Activated T-cell treated with anti-CD3 and anti-CD28 coated beads for 4 hours (primary cell): ENCODE data around the gene SMKR1.
"Not testable (repeated sequence)": the region's sequence is repeated elsewhere in the genome, so short reads cannot be mapped to it uniquely, and the experiment has no call there.

ENCODE experiments used
- DNase-seq: peaks from one replicate; pipeline ENCODE4 v3.0.0-alpha.2; 2020

SMKR1 gene

DNA sequence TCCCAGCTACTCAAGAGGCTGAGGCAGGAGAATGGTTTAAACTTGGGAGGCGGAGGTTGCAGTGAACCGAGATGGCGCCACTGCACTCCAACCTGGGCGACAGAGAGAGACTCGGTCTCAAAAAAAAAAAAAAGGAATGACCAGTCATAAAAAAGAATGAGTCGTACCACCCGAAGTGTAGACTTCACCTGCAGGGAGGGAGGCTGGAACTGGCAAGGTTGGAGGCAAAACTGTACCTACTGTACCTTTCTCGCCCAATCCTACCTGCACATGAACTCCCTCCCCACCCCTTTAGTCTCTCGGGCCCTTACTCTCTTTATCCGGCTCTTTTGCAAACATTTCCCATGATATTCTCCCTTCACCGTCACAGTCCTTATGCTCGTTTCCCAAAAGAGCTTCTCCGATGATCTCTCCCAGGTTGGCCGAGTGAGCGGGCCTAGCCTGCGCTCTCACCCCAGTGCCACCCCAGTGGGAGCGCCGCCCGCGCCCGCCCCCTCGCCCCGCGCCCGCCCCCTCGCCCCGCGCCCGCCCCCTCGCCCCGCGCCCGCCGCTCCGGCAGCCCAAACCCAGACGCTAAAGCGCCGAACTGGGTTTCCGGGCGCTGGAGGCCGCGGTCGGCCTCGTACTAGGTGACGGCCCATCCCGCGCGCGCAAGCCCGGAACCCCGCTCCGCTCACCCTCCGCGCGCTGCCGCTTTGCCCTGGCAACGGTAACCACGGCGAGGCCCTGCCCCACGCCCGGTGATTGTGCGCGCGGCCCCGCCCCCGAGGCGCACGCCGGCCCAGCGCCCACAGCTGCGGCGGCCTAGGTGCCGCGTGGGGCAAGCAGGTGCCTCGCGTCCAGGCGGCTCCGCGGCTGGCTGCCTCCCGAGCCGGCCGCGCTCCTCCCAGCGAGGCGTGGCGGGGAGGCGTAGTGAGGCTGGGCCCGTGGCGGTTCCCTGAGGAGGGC, at the start of gene SMKR1:
TSS of gene SMKR1 (plus strand) at position 772 of the 948 bp plus-strand sequence. CDS start 294 bp downstream, outside the sequence.
- DNase-seq, result peak; percentile 88

DNA sequence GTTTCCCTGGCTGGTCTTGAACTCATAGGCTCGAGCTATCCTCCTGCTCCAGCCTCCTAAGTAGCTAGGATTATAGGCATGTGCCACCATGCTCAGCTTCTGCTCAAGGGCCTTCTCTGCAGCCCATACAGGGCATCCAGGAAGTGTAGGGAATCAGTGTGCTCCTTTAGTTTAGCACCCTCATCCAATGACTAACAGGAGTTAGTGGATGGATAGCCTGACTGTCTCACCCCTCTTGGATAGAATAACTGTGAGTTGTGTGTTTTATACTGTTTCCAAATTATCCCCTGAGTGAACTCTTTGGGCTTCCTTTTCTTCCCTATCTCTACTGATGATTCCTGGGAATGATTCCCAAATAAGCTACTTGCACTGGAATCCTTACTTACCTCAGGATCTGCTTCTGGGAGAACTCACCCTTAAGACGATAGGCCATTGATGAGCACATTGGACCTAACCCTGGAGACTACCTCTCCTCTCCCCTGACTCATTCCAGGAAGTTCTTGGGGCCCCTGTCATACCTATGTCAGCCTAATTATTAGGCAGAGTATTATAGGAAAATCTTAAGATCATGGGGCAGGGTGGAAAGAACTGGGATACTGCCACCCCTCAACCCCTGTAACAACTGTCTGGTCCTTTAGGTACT, 49.6 kb upstream of the SMKR1 start:
- no peak for DNase-seq

DNA sequence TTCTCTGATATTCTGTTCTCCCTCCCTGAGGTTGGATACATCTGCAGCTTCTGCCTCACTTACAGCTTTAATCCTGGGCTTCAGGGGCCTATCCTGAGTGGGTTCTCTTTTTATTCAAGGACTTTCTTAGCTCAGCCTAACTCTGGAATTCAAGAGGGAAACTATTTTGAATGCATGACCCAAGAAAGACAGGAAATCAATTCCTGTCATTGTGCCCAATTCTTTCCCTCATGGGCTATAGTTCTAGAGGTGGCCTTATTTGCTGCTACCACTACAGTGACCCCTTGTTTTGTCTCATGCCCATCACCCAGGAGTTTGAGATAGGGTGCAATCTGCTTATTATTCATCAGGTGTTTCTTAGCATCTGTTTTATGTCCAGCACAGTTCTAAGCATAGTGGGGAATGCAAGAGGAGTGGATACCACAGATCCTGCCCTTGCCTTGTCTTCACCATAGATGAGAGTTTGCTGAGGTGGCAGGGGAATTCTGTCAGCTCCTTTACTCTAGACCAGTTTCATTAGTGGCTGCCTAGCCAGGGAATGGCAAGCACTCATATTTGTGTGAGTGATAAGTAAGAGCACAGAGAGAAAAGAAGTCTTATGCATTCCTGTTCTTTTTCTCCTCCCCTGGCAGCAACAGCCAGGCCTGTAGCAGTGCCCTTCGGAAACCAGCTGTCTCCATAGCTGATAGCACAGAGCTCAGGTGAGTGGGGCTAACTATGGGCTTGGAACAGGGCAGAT, 48.7 kb upstream of the SMKR1 start:
- no peak for DNase-seq

DNA sequence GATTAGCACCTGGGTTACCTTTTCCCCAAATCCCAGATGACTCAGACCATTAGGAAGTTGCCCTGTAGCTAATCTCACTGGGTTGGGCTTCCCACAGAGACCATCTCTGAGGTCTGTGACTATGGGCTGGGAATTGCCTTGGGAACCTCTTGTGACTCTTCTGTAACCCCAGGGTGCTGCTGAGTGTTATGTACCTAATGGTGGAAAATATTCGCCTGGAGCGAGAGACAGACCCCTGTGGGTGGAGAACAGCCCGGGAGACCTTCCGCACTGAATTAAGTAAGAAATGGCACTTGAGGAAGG, 48.1 kb upstream of the SMKR1 start:
- no peak for DNase-seq

DNA sequence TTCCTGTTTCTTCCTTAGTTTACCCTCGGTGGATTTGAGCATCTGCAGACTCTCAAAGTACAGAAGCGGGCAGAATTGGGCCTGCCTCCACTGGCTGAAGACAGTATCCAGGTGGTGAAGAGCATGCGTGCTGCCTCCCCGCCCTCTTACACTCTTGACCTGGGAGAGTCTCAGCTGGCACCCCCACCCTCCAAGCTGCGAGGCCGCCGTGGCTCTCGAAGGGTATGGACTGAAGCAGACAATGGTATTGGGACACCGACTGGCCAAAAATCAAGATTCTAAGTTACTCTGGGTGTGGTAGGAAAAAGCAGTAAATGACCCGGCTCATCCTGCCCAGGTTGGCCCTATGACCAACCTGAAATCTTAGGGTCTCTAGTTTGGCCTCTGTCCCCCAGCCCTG, 45.9 kb upstream of the SMKR1 start:
- no peak for DNase-seq

DNA sequence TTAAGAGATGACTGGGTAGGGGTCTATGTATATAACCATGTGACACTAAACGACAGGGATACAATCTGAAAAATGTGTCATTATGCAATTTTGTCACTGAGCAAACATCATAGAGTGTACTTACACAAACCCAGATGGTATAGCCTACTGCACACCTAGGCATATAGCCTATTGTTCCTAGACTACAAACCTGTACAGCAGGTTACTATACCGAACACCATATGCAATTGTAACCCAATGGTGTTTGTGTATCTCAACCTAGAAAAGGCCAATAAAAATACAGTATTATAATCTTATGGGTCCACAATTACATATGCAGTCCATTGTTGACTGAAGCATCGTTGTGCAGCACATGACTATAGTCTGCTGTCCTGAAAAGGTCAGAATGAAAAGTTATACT, 45.2 kb upstream of the SMKR1 start:
- no peak for DNase-seq

DNA sequence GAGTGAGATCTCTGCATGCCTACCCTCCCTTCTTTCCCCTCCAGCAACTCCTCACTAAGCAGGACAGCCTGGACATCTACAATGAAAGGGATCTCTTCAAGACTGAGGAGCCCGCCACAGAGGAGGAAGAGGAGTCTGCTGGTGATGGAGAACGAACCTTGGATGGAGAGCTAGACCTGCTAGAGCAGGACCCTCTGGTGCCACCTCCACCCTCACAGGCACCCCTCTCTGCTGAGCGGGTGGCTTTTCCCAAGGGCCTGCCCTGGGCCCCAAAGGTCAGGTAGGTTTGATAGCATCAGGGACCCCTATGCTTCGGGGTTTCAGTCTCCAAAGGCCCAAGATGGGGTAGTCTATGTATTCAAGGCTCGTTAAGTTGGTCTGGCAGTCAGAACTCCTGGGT, 44.2 kb upstream of the SMKR1 start:
- no peak for DNase-seq

DNA sequence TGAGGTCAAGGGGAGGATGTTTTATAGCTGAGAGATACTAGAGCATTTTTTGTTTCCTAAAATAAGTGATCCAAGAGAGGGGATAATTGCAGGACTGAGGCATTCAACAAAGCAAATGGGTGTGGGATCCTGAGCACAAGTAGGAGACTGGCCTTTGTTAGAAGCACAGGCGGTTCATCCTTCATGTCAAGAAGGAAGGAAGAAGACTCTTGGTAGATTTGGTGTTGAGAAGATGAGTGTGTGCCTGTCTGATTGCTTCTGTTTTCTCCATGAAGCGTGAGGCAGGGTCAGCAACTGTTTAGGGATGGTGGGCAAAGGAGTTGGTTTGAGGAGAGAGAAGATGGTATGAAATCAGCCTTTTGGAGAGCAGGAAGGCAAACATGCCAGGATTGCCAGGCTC, 40.5 kb upstream of the SMKR1 start:
- no peak for DNase-seq

DNA sequence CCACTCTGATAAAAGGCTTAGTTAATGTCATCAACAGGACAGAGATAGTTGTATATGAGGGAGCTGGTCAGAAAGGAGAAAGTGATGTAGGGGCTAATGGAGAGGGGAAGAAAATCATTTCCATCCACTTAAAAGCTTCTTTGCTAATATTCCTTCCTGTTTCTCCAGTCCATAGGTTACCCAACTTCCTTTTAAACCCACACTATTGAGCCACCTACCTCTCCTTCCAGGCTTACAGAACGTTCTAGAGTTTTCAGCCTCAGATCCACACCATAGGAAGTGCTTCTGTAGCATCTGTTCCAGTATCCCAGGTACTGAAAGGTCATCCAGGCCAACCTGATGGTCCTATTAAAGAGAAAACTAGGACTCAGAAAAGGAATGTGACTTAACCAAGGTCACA, 39.9 kb upstream of the SMKR1 start:
- DNase-seq, result no peak

DNA sequence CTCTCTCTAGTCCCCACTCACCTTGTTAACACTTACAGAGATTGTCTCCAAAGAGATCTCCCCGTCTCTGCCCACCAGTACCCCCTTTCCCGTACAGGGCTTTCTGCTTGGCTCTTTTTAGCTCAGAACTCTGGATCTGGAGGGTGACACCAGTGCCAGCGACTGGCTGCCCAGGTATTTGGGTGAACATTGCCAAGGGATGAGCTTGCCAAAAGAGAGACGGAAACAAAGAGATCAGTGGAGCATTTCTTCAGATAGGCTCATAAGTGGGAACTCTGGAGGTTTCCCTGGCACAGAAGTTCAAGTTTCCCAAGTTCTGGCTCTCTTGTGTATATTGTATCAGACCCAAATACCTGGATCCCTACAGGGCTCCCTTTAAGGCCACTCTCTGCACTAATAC, 38.1 kb upstream of the SMKR1 start:
- no peak for DNase-seq

DNA sequence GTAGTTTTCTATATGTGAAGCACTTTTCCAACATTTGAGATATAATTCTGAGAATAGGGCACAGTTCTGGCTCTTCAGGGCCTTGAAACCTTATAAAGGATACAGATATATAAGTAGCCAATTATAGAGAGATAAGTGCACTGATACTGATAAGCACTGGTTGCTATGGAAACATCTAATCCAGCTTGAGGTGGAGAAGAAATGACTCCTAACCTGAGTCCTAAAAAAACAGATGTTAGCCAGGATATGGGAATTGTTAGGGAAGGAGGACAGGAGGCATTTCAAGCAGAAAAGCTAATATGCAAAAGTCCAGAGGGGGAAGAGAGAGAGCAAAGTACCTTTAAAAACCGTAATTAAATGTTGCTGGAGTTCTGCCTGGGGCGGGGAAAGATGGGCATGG, 37.3 kb upstream of the SMKR1 start:
- no peak for DNase-seq

DNA sequence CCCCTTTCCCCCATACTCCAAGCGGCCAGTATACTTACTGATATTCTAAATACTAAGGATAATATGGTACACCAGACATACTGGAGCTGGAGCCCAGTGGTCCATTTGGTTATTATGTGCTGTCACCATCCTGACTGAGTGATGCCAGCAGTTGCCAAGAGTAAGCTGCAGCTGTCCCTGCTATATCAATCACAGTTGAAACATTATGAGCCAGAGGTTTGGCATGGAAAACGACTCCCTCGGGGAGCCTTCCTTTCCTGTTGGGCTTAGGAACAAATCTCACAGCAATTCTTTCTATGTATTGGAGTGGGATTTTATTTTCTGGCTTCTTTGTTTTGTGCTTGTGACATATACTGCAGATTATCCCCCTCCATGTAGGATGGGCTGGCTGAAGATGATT, 35.5 kb upstream of the SMKR1 start:
- DNase-seq, result no peak

DNA sequence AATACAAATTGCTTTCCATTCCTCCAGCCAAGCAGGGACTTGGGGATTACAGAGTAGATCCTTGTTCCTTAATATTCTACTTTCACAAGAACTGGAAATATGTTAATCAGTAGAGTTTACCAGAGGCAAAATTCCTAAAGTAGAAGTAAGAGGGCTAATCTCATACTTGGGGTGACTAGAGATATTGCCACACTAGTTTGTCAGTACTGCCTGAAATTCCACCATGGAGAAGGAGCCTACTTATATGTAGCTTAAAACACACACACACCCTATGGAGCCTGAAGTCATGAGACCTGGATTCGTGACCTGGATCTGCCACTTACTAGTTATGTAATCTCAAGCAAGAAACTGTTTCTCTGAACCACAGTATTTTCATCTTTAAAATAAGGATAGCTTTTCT, 34.2 kb upstream of the SMKR1 start:
- DNase-seq, result no peak

DNA sequence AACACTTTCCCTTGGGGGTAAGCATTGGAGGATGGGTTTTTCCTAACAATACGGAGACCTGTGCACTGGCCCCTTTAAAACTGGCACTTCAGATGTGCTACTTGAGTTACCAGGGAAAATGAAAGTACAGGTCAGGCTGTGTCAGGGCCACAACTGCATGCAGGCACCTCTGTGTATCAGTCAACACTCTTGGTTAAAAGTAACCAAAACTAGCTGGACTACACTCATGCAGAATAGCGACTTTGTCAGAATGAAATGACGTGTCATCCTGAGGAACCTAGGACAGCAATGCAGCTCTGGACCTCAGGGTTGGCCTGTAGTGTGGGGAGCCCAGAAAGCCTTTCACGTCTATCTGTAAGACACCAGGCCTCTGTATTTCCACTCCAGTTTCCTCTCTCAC, 33.8 kb upstream of the SMKR1 start:
- no peak for DNase-seq

DNA sequence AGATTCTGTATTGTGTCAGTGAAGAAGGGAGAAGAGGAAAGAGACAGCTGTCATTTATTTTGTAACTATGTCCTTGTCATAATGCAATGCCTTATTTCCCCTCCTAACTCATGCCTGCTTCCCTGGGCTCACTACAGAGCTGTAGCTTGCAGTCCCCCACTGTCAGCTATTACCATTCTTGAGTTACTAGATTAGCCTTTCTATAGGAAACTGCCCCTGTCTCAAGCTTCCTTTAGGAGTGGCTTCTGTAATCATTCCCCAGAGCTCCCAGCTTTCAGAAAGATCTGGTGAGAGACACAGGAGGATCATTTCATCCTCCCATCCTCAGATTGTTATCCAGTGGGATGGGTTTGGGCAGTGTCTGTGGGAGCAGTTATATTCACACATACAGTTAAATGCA, 32.4 kb upstream of the SMKR1 start:
- no peak for DNase-seq

DNA sequence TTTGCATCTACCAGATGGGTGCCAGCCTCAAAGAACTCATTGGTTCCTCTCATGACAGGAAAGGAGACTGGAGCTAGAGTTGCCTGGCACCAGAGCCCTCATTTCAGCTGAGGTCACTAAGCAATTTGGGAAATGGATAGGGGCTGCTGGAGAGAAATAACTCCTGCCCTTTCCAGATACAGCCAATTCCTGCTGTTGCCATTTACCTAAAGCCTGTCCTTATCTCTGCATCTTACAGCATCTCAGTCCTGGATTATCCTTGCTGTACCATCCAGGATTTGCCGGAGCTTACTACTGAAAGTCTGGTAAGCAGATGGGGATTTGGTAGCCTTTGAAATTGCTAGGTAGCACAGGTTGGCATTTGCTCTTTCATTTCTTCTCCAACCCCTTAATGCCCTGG, 31.9 kb upstream of the SMKR1 start:
- no peak for DNase-seq

DNA sequence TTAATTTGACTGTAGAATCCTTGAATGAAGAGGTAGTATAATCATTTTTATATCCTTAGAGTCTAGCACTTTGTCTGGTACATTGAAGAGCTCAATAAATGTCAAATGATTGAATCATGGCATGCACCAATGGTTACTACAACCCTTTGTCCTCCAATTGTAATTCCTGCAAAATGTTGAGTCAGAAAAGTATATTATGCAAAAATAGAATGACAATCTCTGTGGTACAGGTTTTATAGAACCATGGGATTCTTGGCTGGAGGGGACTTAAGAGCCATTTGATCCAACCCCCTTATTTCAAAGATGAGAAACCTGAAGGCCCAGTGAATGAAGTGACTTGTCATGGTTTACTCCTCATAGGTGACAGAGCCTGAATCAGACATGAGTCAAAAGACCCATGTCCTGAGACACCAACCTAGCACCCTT, 30.9 kb upstream of the SMKR1 start:
- no peak for DNase-seq

DNA sequence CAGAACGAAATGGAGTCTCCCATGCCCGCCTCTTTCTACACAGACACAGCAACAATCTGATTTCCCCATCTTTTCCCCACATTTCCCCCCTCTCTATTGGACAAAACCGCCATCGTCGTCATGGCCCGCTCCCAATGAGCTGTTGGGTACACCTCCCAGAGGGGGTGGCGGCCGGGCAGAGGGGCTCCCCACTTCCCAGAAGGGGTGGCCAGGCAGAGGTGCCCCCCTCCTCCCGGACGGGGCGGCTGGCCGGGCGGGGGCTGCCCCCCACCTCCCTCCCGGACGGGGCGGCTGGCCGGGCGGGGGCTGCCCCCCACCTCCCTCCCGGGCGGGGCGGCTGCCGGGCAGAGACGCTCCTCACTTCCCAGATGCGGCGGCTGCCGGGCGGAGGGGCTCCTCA, 26.4 kb upstream of the SMKR1 start:
- DNase-seq, result not testable (repeated sequence)

DNA sequence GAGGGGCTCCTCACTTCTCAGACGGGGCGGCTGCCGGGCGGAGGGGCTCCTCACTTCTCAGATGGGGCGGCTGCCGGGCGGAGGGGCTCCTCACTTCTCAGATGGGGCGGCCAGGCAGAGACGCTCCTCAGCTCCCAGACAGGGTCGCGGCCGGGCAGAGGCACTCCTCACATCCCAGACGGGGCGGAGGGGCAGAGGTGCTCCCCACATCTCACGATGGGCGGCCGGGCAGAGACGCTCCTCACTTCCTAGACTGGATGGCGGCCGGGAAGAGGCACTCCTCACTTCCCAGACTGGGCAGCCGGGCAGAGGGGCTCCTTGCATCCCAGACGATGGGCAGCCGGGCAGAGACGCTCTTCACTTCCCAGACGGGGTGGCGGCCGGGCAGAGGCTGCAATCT, 25.9 kb upstream of the SMKR1 start:
- DNase-seq, result not testable (repeated sequence)

DNA sequence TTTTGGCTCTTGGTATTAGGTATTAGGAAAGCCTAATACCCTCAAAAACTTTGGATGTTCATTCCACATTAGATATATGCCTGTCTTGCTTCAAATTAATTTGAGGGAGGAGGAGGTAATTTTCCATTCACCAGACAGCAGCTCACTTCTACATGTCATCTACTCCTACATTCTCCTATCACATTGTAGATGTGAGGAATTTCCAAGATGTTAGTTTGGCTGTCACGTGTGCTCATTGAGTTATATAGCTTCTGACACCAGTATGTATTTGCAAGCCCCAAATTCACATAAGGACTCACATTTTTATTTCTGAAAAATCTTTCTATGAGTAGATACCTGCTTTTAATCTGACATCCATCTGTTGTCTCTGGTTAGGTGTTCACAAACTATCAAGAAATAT, 22.5 kb upstream of the SMKR1 start:
- DNase-seq, result no peak

DNA sequence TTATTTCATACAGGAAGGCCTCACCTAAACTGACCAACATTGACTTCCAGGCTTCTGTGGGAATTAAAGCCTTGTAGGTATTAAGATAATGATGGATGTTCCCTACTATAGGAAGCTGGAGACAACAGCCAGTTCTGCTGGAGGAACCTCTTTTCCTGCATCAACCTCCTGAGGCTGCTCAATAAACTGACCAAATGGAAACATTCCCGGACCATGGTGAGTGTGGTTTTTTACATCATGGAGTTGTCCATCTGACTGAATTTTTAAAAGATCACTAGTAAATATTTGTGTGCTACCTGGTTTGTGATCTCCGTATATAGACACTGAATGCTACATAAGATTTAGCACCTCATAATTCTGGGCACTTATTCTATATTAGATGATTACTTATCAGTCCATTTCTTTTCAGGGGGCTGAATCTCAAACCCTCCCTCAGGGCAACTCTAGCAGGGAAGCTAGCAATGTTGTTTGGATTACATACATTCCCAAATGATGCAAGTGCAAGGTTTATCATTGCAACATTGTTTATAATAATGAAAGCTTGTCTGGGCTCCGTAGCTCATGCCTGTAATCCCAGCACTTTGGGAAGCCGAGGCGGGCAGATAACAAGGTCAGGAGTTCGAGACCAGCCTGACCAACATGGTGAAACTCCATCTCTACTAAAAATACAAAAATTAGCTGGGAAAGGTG, 21.5 kb upstream of the SMKR1 start:
- no peak for DNase-seq

DNA sequence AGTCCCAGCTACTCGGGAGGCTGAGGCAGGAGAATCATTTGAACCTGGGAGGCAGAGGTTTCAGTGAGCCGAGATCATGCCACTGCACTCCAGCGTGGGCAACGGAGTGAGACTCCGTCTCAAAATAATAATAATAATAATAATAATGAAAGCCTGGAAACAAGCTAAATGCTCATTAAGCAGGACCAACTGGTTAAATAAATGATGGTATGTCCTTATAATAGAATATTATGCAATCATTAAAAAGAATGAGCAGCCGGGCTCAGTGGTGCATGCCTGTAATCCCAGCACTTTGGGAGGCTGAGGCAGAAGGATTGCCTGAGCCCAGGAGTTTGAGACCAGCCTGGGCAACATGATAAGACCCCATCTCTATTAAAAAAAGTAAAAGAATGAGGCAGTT, 21.0 kb upstream of the SMKR1 start:
- DNase-seq, result not testable (repeated sequence)

DNA sequence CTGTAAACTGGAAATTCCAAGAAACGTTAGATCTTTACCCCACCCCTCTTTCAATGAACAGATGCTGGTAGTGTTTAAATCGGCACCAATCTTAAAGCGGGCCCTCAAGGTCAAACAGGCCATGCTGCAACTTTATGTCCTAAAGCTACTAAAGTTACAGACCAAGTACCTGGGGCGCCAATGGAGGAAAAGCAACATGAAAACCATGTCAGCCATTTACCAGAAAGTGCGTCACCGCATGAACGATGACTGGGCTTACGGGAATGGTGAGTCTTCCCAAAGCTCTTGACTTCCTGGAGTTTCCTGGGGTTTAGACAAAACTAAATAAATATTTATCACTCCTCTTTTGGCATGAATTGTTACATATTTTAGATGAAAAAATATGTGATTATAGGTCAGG, 19.6 kb upstream of the SMKR1 start:
- DNase-seq, result no peak
